Trophoblast cell (in vitro differentiated cells and primary cell): ENCODE data around the gene ARHGDIB.

Experiments used
- DNase-seq, 2 donors: peaks; one replicate each; pipeline ENCODE4 v3.0.0-alpha.2; 2016
- H2AFZ ChIP-seq: 2 replicates; pipeline ENCODE4 v1.6.1; 2013; ENCODE audit warnings: low read length, moderate library complexity, mild to moderate bottlenecking; ENCODE audit not compliant: insufficient read depth, poor library complexity
- H2AK5ac ChIP-seq: 2 replicates; pipeline ENCODE4 v1.6.1; 2013; ENCODE audit warnings: mild to moderate bottlenecking, low read length
- H2BK120ac ChIP-seq: 2 replicates; pipeline ENCODE4 v1.6.1; 2013; ENCODE audit warnings: low read length, mild to moderate bottlenecking, moderate library complexity; ENCODE audit not compliant: insufficient read depth, poor library complexity
- H2BK12ac ChIP-seq: 2 replicates; pipeline ENCODE4 v1.6.1; 2013; ENCODE audit warnings: mild to moderate bottlenecking, low read length, moderate library complexity
- H2BK5ac ChIP-seq: 2 replicates; pipeline ENCODE4 v1.6.1; 2013; ENCODE audit warnings: low read length, low read depth, moderate library complexity, mild to moderate bottlenecking; ENCODE audit not compliant: poor library complexity
- H3K14ac ChIP-seq: 2 replicates; pipeline ENCODE4 v1.6.1; 2013; ENCODE audit warnings: mild to moderate bottlenecking, low read length
- H3K18ac ChIP-seq: 2 replicates; pipeline ENCODE4 v1.6.1; 2013; ENCODE audit warnings: mild to moderate bottlenecking, low read length
- H3K23ac ChIP-seq: 2 replicates; pipeline ENCODE4 v1.6.1; 2013; ENCODE audit warnings: low read length
- H3K27ac ChIP-seq: 2 replicates; pipeline ENCODE4 v1.5.1; 2013; ENCODE audit warnings: low read depth, mild to moderate bottlenecking, inconsistent platforms, low read length, moderate library complexity
- H3K27me3 ChIP-seq: 2 replicates; pipeline ENCODE4 v1.6.1; 2013; ENCODE audit warnings: inconsistent platforms, mild to moderate bottlenecking, low read length, moderate library complexity; ENCODE audit not compliant: insufficient read depth
- H3K36me3 ChIP-seq, 2 experiments: 1 replicate in 1 of 2; 2 replicates in 1 of 2; pipeline ENCODE4 v1.6.1; 2013; ENCODE audit warnings: low read length in 2 of 2, mild to moderate bottlenecking in 2 of 2, moderate library complexity in 1 of 2; ENCODE audit not compliant: insufficient read depth in 2 of 2, control insufficient read depth in 1 of 2
- H3K4ac ChIP-seq: 2 replicates; pipeline ENCODE4 v1.6.1; 2013; ENCODE audit warnings: low read depth, mild to moderate bottlenecking, low read length, moderate library complexity
- H3K4me1 ChIP-seq, 2 experiments: 1 replicate in 1 of 2; 2 replicates in 1 of 2; pipeline ENCODE4 v1.6.1; 2013; ENCODE audit warnings: low read length in 2 of 2, mild to moderate bottlenecking in 2 of 2, moderate library complexity in 1 of 2; ENCODE audit not compliant: insufficient read depth in 2 of 2, control insufficient read depth in 1 of 2
- H3K4me2 ChIP-seq: 2 replicates; pipeline ENCODE4 v1.6.1; 2013; ENCODE audit warnings: inconsistent platforms, mild to moderate bottlenecking, low read length, moderate library complexity
- H3K4me3 ChIP-seq: 2 replicates; pipeline ENCODE4 v1.5.1; 2013; ENCODE audit warnings: mild to moderate bottlenecking, low read depth, low read length, inconsistent platforms
- H3K79me1 ChIP-seq: one replicate; pipeline ENCODE4 v1.6.1; 2013; ENCODE audit warnings: low read length
- H3K79me2 ChIP-seq: 2 replicates; pipeline ENCODE4 v1.6.1; 2013; ENCODE audit warnings: low read length, mild to moderate bottlenecking; ENCODE audit not compliant: control insufficient read depth, insufficient read depth, poor library complexity
- H3K9ac ChIP-seq: 2 replicates; pipeline ENCODE4 v1.6.1; 2013; ENCODE audit warnings: mild to moderate bottlenecking, low read length
- H3K9me3 ChIP-seq: 2 replicates; pipeline ENCODE4 v1.6.1; 2013; ENCODE audit warnings: low read depth, mild to moderate bottlenecking, control low read depth, inconsistent platforms, low read length; ENCODE audit not compliant: insufficient read depth
- H4K12ac ChIP-seq: 2 replicates; pipeline ENCODE4 v1.6.1; 2013; ENCODE audit warnings: low read depth, mild to moderate bottlenecking, low read length, moderate library complexity
- H4K8ac ChIP-seq: 2 replicates; pipeline ENCODE4 v1.6.1; 2013; ENCODE audit warnings: low read depth, mild to moderate bottlenecking, low read length, moderate library complexity
- H4K91ac ChIP-seq: one replicate; pipeline ENCODE4 v1.6.1; 2013; ENCODE audit warnings: low read depth, mild to moderate bottlenecking, low read length, moderate library complexity
- WGBS: extraction: QIAGEN DNeasy Blood & Tissue Kit; methylation state at CpG from one replicate; pipeline ENCODE4 v1.1.7; 2013; ENCODE audit warnings: missing lambda C conversion rate; ENCODE audit not compliant: insufficient read length, insufficient coverage; ENCODE audit errors: extremely low coverage; 5-methylcytosine and 5-hydroxymethylcytosine counted together

The ARHGDIB gene

GRCh38 chr12:14972816-14973215 is 11.4 kb upstream of the ARHGDIB start, which contains the start of gene PDE6H:
Gene PDE6H, plus strand, starts transcription at chr12:14973042. Its CDS starts 4,971 bp downstream, at chr12:14978013.
- Histone ChIP-seq H3K18ac (no peak within 1 kb of the TSS), H2BK120ac (no peak within 1 kb of the TSS), H3K79me2 (no peaks in the 10 kb centered on the region), H3K23ac (no peak within 1 kb of the TSS), H2BK12ac (no peak within 1 kb of the TSS), H3K4me1 (no peaks in the 10 kb centered on the region), H2BK5ac (no peak within 1 kb of the TSS), H4K8ac (no peak within 1 kb of the TSS), H3K4me2 (no peak within 1 kb of the TSS), H3K27ac (no peak within 1 kb of the TSS), H2AFZ (no peak within 1 kb of the TSS), H3K4me3 (no peak within 1 kb of the TSS), H4K91ac (no peak within 1 kb of the TSS), H3K9ac (no peak within 1 kb of the TSS), H3K4ac (no peak within 1 kb of the TSS), H3K14ac (no peak within 1 kb of the TSS), H4K12ac (no peak within 1 kb of the TSS), H2AK5ac (no peak within 1 kb of the TSS), H3K36me3 (no peaks in the 10 kb centered on the region), H3K27me3 (no peaks in the 10 kb centered on the region), H3K79me1 (no peaks in the 10 kb centered on the region), H3K9me3 (no peaks in the 10 kb centered on the region)
- whole genome bisulfite sequencing = no CpG with 5 or more reads among the region's 2 CpGs
- DNase-seq = peak in 1 of 2 donors; percentile 62

- Histone ChIP-seq H3K18ac (no peak overlapping the region), H4K91ac (no peak overlapping the region), H3K14ac (no peak overlapping the region), H4K12ac (no peak overlapping the region), H2AK5ac (no peak overlapping the region), H2BK5ac (no peak overlapping the region), H3K4me3 (no peak overlapping the region), H3K79me2 (no peaks in the 10 kb centered on the region), H3K36me3 (no peaks in the 10 kb centered on the region), H4K8ac (no peak overlapping the region), H3K9ac (no peak overlapping the region), H2BK12ac (no peak overlapping the region), H2BK120ac (no peak overlapping the region), H3K27me3 (no peaks in the 10 kb centered on the region), H3K4me1 (no peaks in the 10 kb centered on the region), H3K23ac (no peak overlapping the region), H2AFZ (no peak overlapping the region), H3K4me2 (no peak overlapping the region), H3K27ac (no peak overlapping the region), H3K4ac (no peak overlapping the region), H3K79me1 (no peaks in the 10 kb centered on the region), H3K9me3 (no peaks in the 10 kb centered on the region)
- DNase-seq = no peak
- no CpG with 5 or more reads among the region's 4 CpGs for WGBS
Observed at GRCh38 chr12:14970473-14970872, 9.1 kb upstream of the ARHGDIB start.

GRCh38 chr12:14968478-14968877 is 7.1 kb upstream of the ARHGDIB start:
- DNase-seq = peak in 1 of 2 donors; percentile 50
- Histone ChIP-seq H3K14ac (no peak overlapping the region), H3K4me3 (no peak overlapping the region), H3K9me3 (no peaks in the 10 kb centered on the region), H2AK5ac (no peak overlapping the region), H3K36me3 (no peaks in the 10 kb centered on the region), H2BK12ac (no peak overlapping the region), H2BK5ac (no peak overlapping the region), H3K9ac (no peak overlapping the region), H3K4me1 (no peaks in the 10 kb centered on the region), H4K91ac (no peak overlapping the region), H3K18ac (no peak overlapping the region), H3K27me3 (no peaks in the 10 kb centered on the region), H3K27ac (no peak overlapping the region), H3K79me2 (no peaks in the 10 kb centered on the region), H2BK120ac (no peak overlapping the region), H3K4ac (no peak overlapping the region), H3K4me2 (no peak overlapping the region), H3K79me1 (no peaks in the 10 kb centered on the region), H3K23ac (no peak overlapping the region), H4K12ac (no peak overlapping the region), H2AFZ (no peak overlapping the region), H4K8ac (no peak overlapping the region)
- WGBS = no CpG with 5 or more reads among the region's 3 CpGs

GRCh38 chr12:14965221-14965620 is 3.8 kb upstream of the ARHGDIB start:
- H4K91ac ChIP-seq = no peak overlapping the region
- no peak overlapping the region for H2AFZ ChIP-seq
- peak overlapping the region; percentile 5 for H2BK12ac ChIP-seq
- no peak overlapping the region for H3K4me3 ChIP-seq
- no peaks in the 10 kb centered on the region for H3K36me3 ChIP-seq
- H4K8ac ChIP-seq = no peak overlapping the region
- H3K14ac ChIP-seq = no peak overlapping the region
- no peak overlapping the region for H2BK5ac ChIP-seq
- H3K27ac ChIP-seq = no peak overlapping the region
- no peak overlapping the region for H2BK120ac ChIP-seq
- no peaks in the 10 kb centered on the region for H3K79me2 ChIP-seq
- no peak overlapping the region for H4K12ac ChIP-seq
- no peak overlapping the region for H3K18ac ChIP-seq
- DNase-seq = no peak
- no peak overlapping the region for H3K23ac ChIP-seq
- H3K4me2 ChIP-seq = no peak overlapping the region
- no peak overlapping the region for H3K4ac ChIP-seq
- peaks cover 11% of the 10 kb centered on the region for H3K79me1 ChIP-seq
- no peak overlapping the region for H2AK5ac ChIP-seq
- peaks cover 4 to 8% of the 10 kb centered on the region in 2 experiments for H3K4me1 ChIP-seq
- no peaks in the 10 kb centered on the region for H3K9me3 ChIP-seq
- H3K27me3 ChIP-seq = no peaks in the 10 kb centered on the region
- no CpG with 5 or more reads among the region's 2 CpGs for WGBS
- H3K9ac ChIP-seq = no peak overlapping the region
